GM04504 (cell line): ENCODE measurements around the gene PPP1R16B.

Experiments used
- DNase-seq: peaks from one replicate; pipeline ENCODE4 v3.0.0-alpha.2; 2012; ENCODE audit warnings: low read depth

Gene PPP1R16B

DNA sequence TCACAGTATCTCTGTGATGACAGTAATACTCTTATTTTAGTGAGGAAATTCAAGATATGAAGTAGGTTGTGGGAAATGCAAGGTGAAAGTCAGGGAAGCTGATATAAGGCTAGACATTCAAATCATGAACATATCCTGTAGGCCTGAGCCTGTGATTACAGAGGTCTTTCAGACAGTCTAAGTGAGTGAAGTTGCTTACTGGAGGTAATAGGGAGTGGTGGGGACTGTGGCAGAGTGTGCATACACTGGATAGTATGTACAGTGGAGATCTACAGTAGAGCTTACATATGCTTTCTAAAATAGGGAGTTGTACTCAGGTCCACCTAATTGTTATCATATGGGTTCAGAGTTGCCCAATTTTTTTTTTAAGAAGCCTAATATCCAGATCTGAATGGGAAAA, 159.8 kb downstream of the PPP1R16B start:
- no peak for DNase-seq

DNA sequence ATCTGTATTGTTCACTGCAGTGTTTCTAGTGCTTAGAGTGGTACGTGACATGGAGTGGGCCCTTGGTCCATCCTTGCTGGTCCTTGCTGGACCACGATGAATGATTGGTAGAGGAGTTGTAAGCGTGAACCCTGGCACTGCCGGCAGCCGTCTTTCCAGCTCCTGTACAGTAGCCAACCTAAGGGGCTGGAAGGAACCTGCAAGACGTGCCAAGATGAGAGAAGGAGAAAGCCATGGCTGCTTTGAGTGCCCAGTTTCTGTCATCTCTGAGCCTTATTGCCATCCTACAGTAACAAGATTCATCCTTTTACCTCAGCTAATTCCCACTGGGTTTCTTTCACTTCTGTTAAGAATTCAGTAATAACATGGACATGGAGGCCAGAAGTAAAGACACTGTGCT, 162.6 kb downstream of the PPP1R16B start:
- DNase-seq = no peak

DNA sequence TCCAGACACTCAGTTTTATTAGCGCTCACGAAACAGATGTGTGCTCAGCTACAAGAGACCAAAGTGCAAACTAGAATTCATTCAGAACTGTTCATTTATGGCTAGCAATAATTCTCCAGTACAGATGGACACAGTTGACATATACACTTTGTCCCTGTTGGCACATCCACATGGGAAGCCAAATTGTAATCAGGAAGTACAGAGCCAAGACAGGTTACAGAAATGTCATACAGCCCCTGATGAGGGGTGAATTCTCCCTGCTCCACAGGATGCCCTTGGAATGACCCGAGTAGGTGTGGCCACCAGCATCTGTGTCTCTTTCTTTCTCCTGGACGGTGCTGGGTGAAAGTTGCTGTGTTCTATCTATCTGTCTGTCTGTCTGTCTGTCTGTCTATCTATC, 164.2 kb downstream of the PPP1R16B start:
- peak; percentile 24 for DNase-seq

DNA sequence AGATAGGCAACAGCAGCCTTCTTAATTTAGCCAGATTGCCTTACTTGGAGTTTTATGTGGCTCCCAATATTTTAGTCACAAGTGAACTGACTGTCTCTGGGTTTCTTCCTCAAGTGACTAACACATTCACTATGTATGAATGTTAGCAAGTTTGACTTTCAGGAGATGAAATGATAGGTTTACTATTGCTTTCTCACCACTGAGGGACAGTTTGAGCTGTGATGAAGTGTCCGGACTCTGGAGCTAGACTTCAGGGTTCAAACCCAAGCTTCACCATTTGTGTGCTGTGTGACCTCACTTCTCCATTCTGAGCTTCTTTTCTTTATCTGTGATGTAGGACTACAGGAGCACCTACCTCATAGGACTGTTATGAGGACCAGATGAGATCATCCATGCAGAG, 164.8 kb downstream of the PPP1R16B start:
- peak; percentile 82 for DNase-seq
